ENCODE results near the gene VSX2. TPM values are rescaled to one million over a fixed set of nuclear protein-coding genes. Genes with fewer than 3 reads are reported as not detected.

The VSX2 gene
- polyA plus RNA-seq, 1 of the 3 experiments (the other 2 are of a cell fraction): not detected

DNA sequence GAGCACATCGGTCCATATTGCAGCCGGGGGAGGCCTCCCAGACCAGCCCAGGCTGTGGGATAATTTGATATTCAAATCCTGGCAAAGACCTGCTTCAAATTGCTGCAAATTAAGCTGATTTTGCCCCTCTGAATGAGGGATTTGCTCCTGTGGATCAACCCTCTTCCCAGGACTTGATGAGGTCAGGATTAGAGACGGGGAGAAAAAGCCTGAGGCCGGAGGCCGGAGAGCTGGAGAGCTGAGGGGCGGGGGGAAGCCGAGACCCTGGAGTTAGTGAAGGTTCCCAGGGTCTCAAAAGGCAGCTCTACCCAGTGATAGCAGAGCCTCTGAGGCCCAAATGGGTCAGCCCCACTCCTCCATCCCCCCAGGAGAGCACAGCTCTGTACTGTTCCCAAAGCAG, 17.5 kb upstream of the VSX2 start:
- Histone ChIP-seq H3K27me3 (ENCODE audit: insufficient read depth) (peaks cover 41% of the 10 kb centered on the region), H3K9ac (no peak overlapping the region), H3K4me1 (ENCODE audit: control insufficient read depth in 1 of 2, insufficient read depth in 2 of 2, low read depth in 1 of 2, low read length in 1 of 2) (peaks cover 0 to 2% of the 10 kb centered on the region in 2 experiments; a peak in 1 of 4 replicates), H3K27ac (ENCODE audit: low read depth in 2 of 2, low read length in 1 of 2) (no peak overlapping the region), H4K20me1 (ENCODE audit: insufficient read depth) (no peaks in the 10 kb centered on the region), H3K9me2 (no peaks in the 10 kb centered on the region), H3K9me3 (no peaks in the 10 kb centered on the region), H3F3A (replicated peaks; ENCODE audit: insufficient read depth) (no peaks in the 10 kb centered on the region), H3K4me3 (ENCODE audit: low read depth in 2 of 2, low read length in 1 of 2) (no peak overlapping the region), H3K36me3 (replicated peaks in 1 of 2; ENCODE audit: control insufficient read depth in 1 of 2, insufficient read depth in 2 of 2, low read length in 1 of 2) (no peaks in the 10 kb centered on the region), H3K79me2 (ENCODE audit: insufficient read depth) (no peaks in the 10 kb centered on the region), H3K4me2 (no peak overlapping the region), H2AFZ (ENCODE audit: low read depth) (no peak overlapping the region)
- DNase-seq: no peak
- TF ChIP-seq NRF1 (IDR thresholded peaks at IDR 0.05; ENCODE audit: low read depth, low read length) (no peak), POLR2AphosphoS5 (IDR thresholded peaks at IDR 0.05; ENCODE audit: low read depth, low read length) (no peak), FOXJ3 (CRISPR knock-in tag; IDR thresholded peaks at IDR 0.05) (no peak), ELF1 (IDR thresholded peaks at IDR 0.05) (no peak)
- ChIA-PET CTCF (interaction anchor here (1.1 to 4.4 kb wide), 6 partner anchors 8 to 35 kb away, joined by 3 to 64 read pairs (median 5); no protein-coding TSS in a partner anchor), POLR2A (no interaction called here)
- WGBS (ENCODE audit: low lambda C conversion rate): 84% methylated on average over 7 of the region's 7 CpGs

DNA sequence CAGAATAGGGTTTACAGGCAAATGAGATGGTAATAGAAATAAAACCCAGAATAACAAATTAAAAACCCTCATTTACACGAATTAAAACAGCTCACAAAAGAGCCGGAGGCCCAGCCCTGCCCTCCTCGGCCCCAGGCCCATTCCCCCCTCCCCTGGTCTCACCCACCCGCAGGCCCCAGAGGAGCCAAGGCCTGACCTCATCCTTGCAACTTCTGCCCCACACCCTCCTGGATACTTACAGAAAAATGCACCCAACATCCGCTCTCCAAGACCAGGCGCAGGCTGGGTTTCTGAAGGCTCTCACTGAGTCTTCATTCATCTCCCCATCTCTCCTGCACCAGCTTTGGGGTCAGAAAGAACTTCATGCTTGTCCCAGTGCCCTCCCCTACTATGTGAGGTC, 16.2 kb upstream of the VSX2 start:
- Histone ChIP-seq H3K79me2 (ENCODE audit: insufficient read depth) (no peaks in the 10 kb centered on the region), H2AFZ (ENCODE audit: low read depth) (no peak overlapping the region), H3K9ac (no peak overlapping the region), H3K9me3 (no peaks in the 10 kb centered on the region), H3F3A (replicated peaks; ENCODE audit: insufficient read depth) (no peaks in the 10 kb centered on the region), H3K9me2 (no peaks in the 10 kb centered on the region), H3K36me3 (replicated peaks in 1 of 2; ENCODE audit: control insufficient read depth in 1 of 2, insufficient read depth in 2 of 2, low read length in 1 of 2) (no peaks in the 10 kb centered on the region), H3K4me2 (no peak overlapping the region), H3K27ac (ENCODE audit: low read depth in 2 of 2, low read length in 1 of 2) (no peak overlapping the region), H3K4me1 (ENCODE audit: control insufficient read depth in 1 of 2, insufficient read depth in 2 of 2, low read depth in 1 of 2, low read length in 1 of 2) (no peaks in the 10 kb centered on the region; a peak in 1 of 4 replicates), H3K27me3 (ENCODE audit: insufficient read depth) (peaks cover 52% of the 10 kb centered on the region), H3K4me3 (ENCODE audit: low read depth in 2 of 2, low read length in 1 of 2) (no peak overlapping the region), H4K20me1 (ENCODE audit: insufficient read depth) (no peaks in the 10 kb centered on the region)
- TF ChIP-seq TAF1 (IDR thresholded peaks at IDR 0.05; ENCODE audit: borderline replicate concordance, low read depth, low read length): no peak
- 71% methylated on average over 6 of the region's 6 CpGs for WGBS (ENCODE audit: low lambda C conversion rate)
- DNase-seq: no peak
- POLR2A ChIA-PET: no interaction called here
- CTCF ChIA-PET: interaction anchor here (1.6 to 2.2 kb wide), 2 partner anchors 29 to 34 kb away, joined by 5 to 8 read pairs; no protein-coding TSS in a partner anchor

DNA sequence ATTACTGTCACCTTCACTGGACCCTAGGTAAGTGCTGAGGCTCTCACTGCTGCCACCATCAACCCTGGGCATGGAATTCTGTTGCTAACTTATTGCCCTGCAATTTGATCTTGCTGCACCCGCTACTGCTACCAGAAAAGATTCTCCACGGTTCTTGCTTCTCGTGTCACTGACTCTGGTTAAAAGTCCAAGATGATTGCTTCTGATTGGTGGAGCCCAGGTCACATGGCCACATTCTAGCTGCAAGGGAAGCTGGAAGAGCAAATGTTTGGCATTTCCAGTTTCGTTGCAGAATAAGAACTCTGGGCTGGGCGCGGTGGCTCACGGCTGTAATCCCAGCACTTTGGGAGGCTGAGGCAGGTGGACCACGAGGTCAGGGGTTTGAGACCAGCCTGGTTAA, 7.5 kb upstream of the VSX2 start:
- H3K27ac ChIP-seq (ENCODE audit: low read depth in 2 of 2, low read length in 1 of 2): no peak overlapping the region
- H3K79me2 ChIP-seq (ENCODE audit: insufficient read depth): no peaks in the 10 kb centered on the region
- H3K9me3 ChIP-seq: no peaks in the 10 kb centered on the region
- H3K27me3 ChIP-seq (ENCODE audit: insufficient read depth): peaks cover 55% of the 10 kb centered on the region
- H3F3A ChIP-seq (replicated peaks; ENCODE audit: insufficient read depth): no peaks in the 10 kb centered on the region
- WGBS (ENCODE audit: low lambda C conversion rate): 21% methylated on average over 3 of the region's 8 CpGs
- no peaks in the 10 kb centered on the region for H3K4me1 ChIP-seq (ENCODE audit: control insufficient read depth in 1 of 2, insufficient read depth in 2 of 2, low read depth in 1 of 2, low read length in 1 of 2)
- TF ChIP-seq, protein P1, sequence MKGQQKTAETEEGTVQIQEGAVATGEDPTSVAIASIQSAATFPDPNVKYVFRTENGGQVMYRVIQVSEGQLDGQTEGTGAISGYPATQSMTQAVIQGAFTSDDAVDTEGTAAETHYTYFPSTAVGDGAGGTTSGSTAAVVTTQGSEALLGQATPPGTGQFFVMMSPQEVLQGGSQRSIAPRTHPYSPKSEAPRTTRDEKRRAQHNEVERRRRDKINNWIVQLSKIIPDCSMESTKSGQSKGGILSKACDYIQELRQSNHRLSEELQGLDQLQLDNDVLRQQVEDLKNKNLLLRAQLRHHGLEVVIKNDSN (IDR thresholded peaks at IDR 0.05; ENCODE audit: borderline replicate concordance, low read depth): peak; percentile 30; the same call in 1 of the 2 replicates
- TF ChIP-seq EP300 (IDR thresholded peaks at IDR 0.05; ENCODE audit: borderline replicate concordance in 1 of 2, low read depth in 1 of 2, low read length in 1 of 2): no peak
- no peaks in the 10 kb centered on the region for H3K9me2 ChIP-seq
- ChIA-PET POLR2A (no interaction called here), CTCF (interaction anchor here (1.3 to 6.2 kb wide), 3 partner anchors 14 to 25 kb away, joined by 3 to 43 read pairs (median 9); no protein-coding TSS in a partner anchor)
- no peak overlapping the region for H2AFZ ChIP-seq (ENCODE audit: low read depth)
- no peak overlapping the region for H3K9ac ChIP-seq
- H3K36me3 ChIP-seq (replicated peaks in 1 of 2; ENCODE audit: control insufficient read depth in 1 of 2, insufficient read depth in 2 of 2, low read length in 1 of 2): no peaks in the 10 kb centered on the region
- no peak for DNase-seq
- no peaks in the 10 kb centered on the region for H4K20me1 ChIP-seq (ENCODE audit: insufficient read depth)
- H3K4me2 ChIP-seq: no peak overlapping the region
- H3K4me3 ChIP-seq (ENCODE audit: low read depth in 2 of 2, low read length in 1 of 2): no peak overlapping the region

All from SK-N-SH (cell line).